ENCODE data around the gene PPP4R3B. TPM values are rescaled to one million over a fixed set of nuclear protein-coding genes. Genes with fewer than 3 reads are reported as not detected.

The PPP4R3B gene
- total RNA-seq, 1 experiment from 2014 or later: 34.0 TPM

DNA sequence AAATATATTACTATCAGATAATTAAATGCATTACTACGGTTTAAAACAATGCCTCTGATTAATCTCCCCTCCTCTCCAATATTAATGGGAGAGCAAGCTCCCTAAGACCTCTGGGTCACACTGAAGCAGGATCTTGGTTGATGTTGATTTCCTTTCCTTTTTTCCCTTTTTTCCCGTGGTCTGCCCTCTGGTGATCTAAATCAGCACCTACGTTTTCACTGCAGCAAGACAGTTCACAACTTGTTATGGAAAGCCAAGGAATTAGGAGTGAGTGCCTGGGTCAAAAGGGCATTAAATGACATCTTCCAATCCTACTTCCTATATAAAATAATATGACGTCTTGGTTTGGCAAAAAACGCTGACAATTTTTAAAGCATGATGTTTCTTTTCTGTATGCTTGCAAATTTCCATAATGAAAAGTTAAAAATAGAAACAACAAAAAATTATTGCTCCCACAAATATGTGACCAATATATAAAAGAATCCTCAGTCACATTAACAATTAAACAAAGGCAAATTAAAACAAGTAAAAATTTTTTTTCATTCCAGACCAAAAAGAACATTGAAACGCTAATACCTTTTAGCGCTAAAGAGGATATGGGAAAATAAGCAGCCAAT lies 105.8 kb downstream of the PPP4R3B start:
- peak; percentile 57 for DNase-seq (ENCODE audit: low read depth)

DNA sequence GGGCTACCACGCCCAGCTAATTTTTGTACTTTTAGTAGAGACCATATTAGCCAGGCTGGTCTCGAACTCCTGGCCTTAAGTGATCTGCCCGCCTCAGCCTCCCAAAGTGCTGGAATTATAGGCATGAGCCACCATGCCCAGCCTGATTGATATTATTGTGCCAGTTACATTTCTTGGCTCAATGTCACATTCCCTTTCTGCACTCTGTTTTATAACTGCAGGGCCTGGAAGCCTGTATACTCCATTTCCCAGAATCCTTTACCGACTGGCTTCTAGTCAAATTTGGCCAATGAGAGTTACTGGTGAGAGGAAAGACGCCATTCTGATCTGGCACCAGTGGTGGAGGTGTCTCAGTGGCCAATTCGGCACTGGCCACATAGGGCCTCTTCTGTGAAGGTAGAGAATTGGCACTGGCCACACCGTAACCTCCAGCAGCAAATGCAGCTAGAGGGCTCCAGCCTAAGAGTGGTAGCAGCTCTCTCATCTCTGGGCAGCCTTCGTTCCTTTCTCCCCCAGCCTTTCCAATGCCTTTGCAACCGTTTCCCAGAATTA lies 114.8 kb downstream of the PPP4R3B start:
- no peak for DNase-seq (ENCODE audit: low read depth)

DNA sequence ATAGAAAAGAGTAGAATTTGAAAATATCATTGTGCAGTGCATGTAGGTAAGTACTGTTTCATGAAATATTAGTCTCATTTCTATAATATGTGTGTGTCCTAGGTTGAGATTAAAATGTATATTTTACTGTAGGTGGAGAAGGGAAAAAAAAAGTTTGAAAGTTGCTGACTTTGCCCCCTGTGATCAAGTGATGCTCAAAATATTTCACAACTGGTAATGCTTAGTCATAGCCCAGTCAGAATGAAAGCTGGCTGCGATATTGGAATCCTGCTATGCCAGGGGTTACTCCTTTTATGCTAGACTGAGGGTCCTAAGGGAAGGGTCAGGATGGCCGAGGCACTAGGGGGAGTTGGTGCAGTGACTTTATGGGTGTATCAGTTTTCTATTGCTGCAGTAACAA lies 117.4 kb downstream of the PPP4R3B start:
- peak; percentile 47 for DNase-seq (ENCODE audit: low read depth)

DNA sequence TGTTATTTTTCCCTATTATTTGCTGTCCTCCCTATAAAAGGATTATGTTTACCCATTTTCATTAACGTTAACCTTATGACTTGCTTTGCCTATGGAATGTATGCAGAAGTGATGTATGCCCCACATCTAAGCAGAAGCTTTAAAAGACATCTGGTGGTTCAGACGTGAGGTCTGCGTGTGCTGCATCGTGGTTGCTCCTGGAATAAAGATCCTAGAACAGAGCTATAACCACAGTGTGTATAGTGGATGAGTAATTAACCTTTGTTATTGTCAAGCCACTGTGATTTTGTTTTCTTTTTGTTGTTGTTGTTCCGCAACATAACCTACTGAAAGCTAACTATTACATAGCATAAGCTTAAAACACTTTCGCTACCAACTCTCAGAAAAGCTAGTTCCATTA lies 118.8 kb downstream of the PPP4R3B start:
- DNase-seq (ENCODE audit: low read depth): no peak

Other genes starting within 250 kb of the PPP4R3B start
- 31.0 and 33.9 TPM in 2 replicates for gene CCDC88A, start 197.8 kb downstream of the PPP4R3B start, total RNA-seq (2014; rRNA removed; shearing (Covaris generic))
- gene CFAP36, start 97.9 kb downstream of the PPP4R3B start, total RNA-seq (2014; rRNA removed; shearing (Covaris generic)): 20.5 and 25.3 TPM in 2 replicates
- gene PNPT1, start 76.2 kb upstream of the PPP4R3B start, total RNA-seq (2014; rRNA removed; shearing (Covaris generic)): 54.6 and 74.3 TPM in 2 replicates